H9 (cell line): ENCODE data around the gene LRCOL1. TPM values are rescaled to one million over a fixed set of nuclear protein-coding genes. Genes with fewer than 3 reads are reported as not detected.

Experiments used
- DNase-seq: peaks from one replicate; pipeline ENCODE4 v3.0.0-alpha.2; 2017
- H2AFZ ChIP-seq: one replicate; pipeline ENCODE4 v1.6.1; 2013; ENCODE audit warnings: mild to moderate bottlenecking, low read length, control low read depth, moderate library complexity
- H2AK5ac ChIP-seq: 2 replicates; pipeline ENCODE4 v1.6.1; 2013; ENCODE audit warnings: low read length, control low read depth, mixed read lengths; ENCODE audit not compliant: insufficient read length
- H2BK120ac ChIP-seq: one replicate; pipeline ENCODE4 v1.6.1; 2013; ENCODE audit warnings: low read depth, mild to moderate bottlenecking, low read length, control low read depth, inconsistent platforms; ENCODE audit not compliant: poor library complexity, severe bottlenecking
- H2BK12ac ChIP-seq: 2 replicates; pipeline ENCODE4 v1.6.1; 2013; ENCODE audit warnings: low read length, control low read depth, mixed read lengths, low read depth; ENCODE audit not compliant: insufficient read length
- H2BK15ac ChIP-seq: 2 replicates; pipeline ENCODE4 v1.6.1; 2013; ENCODE audit warnings: low read depth, low read length, control low read depth
- H2BK20ac ChIP-seq: one replicate; pipeline ENCODE4 v1.6.1; 2013; ENCODE audit warnings: low read depth, mild to moderate bottlenecking, low read length, control low read depth, inconsistent platforms; ENCODE audit not compliant: poor library complexity, severe bottlenecking
- H2BK5ac ChIP-seq: 2 replicates; pipeline ENCODE4 v1.6.1; 2013; ENCODE audit warnings: low read length, control low read depth, mixed read lengths; ENCODE audit not compliant: insufficient read length
- H3K14ac ChIP-seq: 2 replicates; pipeline ENCODE4 v1.6.1; 2013; ENCODE audit warnings: low read length, control low read depth; ENCODE audit not compliant: insufficient read depth
- H3K18ac ChIP-seq: 2 replicates; pipeline ENCODE4 v1.6.1; 2013; ENCODE audit warnings: low read depth, mild to moderate bottlenecking, mixed read lengths, low read length, control low read depth; ENCODE audit not compliant: insufficient read length
- H3K23ac ChIP-seq: 2 replicates; pipeline ENCODE4 v1.6.1; 2013; ENCODE audit warnings: low read length, control low read depth, mixed read lengths, low read depth; ENCODE audit not compliant: insufficient read length
- H3K23me2 ChIP-seq: 2 replicates; pipeline ENCODE4 v1.6.1; 2013; ENCODE audit warnings: low read depth, mild to moderate bottlenecking, mixed read lengths, low read length, control low read depth; ENCODE audit not compliant: insufficient read length, poor library complexity, severe bottlenecking
- H3K27ac ChIP-seq: 2 replicates; pipeline ENCODE4 v1.5.1; 2013; ENCODE audit warnings: low read length, control low read depth, mixed read lengths, low read depth; ENCODE audit not compliant: insufficient read length
- H3K27me3 ChIP-seq: 2 replicates; pipeline ENCODE4 v1.6.1; 2013; ENCODE audit warnings: low read length, control low read depth, inconsistent platforms; ENCODE audit not compliant: insufficient read depth
- H3K4ac ChIP-seq: 2 replicates; pipeline ENCODE4 v1.6.1; 2013; ENCODE audit warnings: low read depth, mild to moderate bottlenecking, control low read depth, inconsistent platforms, low read length, moderate library complexity
- H3K4me1 ChIP-seq: 2 replicates; pipeline ENCODE4 v1.6.1; 2013; ENCODE audit warnings: low read length, control low read depth, inconsistent platforms; ENCODE audit not compliant: insufficient read depth
- H3K4me2 ChIP-seq: 2 replicates; pipeline ENCODE4 v1.6.1; 2013; ENCODE audit warnings: low read length, control low read depth, mixed read lengths; ENCODE audit not compliant: insufficient read length, insufficient read depth
- H3K56ac ChIP-seq: 2 replicates; pipeline ENCODE4 v1.6.1; 2013; ENCODE audit warnings: low read depth, mild to moderate bottlenecking, mixed read lengths, low read length, control low read depth; ENCODE audit not compliant: insufficient read length
- H3K79me1 ChIP-seq: 2 replicates; pipeline ENCODE4 v1.6.1; 2013; ENCODE audit warnings: low read depth, mild to moderate bottlenecking, moderate library complexity, low read length, control low read depth, inconsistent platforms; ENCODE audit not compliant: insufficient read depth, poor library complexity, severe bottlenecking
- H3K79me2 ChIP-seq: 2 replicates; pipeline ENCODE4 v1.6.1; 2013; ENCODE audit warnings: low read length, control low read depth, inconsistent platforms; ENCODE audit not compliant: insufficient read depth
- H3K9ac ChIP-seq: 2 replicates; pipeline ENCODE4 v1.6.1; 2013; ENCODE audit warnings: low read length, control low read depth, mixed read lengths; ENCODE audit not compliant: insufficient read length; ENCODE audit errors: extremely low read depth
- H3K9me3 ChIP-seq: one replicate; pipeline ENCODE4 v1.6.1; 2013; ENCODE audit warnings: low read depth, low read length, inconsistent platforms; ENCODE audit not compliant: control insufficient read depth
- H3T11ph ChIP-seq: one replicate; pipeline ENCODE4 v1.6.1; 2013; ENCODE audit warnings: mild to moderate bottlenecking, low read length, control low read depth, inconsistent platforms
- H4K20me1 ChIP-seq: one replicate; pipeline ENCODE4 v1.6.1; 2013; ENCODE audit not compliant: control insufficient read depth, insufficient read length, insufficient read depth
- H4K5ac ChIP-seq: 2 replicates; pipeline ENCODE4 v1.6.1; 2013; ENCODE audit warnings: low read depth, mild to moderate bottlenecking, mixed read lengths, low read length, control low read depth; ENCODE audit not compliant: insufficient read length
- H4K8ac ChIP-seq: replicated peaks from 2 replicates; pipeline ENCODE4 v1.6.1; 2013; ENCODE audit warnings: low read length, control low read depth, mixed read lengths, low read depth; ENCODE audit not compliant: insufficient read length
- H4K91ac ChIP-seq: 2 replicates; pipeline ENCODE4 v1.6.1; 2013; ENCODE audit warnings: low read depth, mild to moderate bottlenecking, moderate library complexity, mixed read lengths, low read length, control low read depth; ENCODE audit not compliant: insufficient read length
- H3K27ac Mint-ChIP-seq, 3 experiments: 2 replicates in 2 of 3; 3 replicates in 1 of 3; pipeline ENCODE4 v1.8.0; 2020 to 2021; ENCODE audit warnings: mixed read lengths in 3 of 3, mild to moderate bottlenecking in 1 of 3, moderate library complexity in 1 of 3
- H3K27me3 Mint-ChIP-seq: 2 replicates; pipeline ENCODE4 v1.8.0; 2021; ENCODE audit warnings: low read depth, mild to moderate bottlenecking, moderate library complexity, mixed read lengths
- H3K36me3 Mint-ChIP-seq, 3 experiments: 2 replicates in 2 of 3; 3 replicates in 1 of 3; pipeline ENCODE4 v1.8.0; 2020 to 2021; ENCODE audit warnings: low read depth in 3 of 3, mixed read lengths in 3 of 3; ENCODE audit not compliant: insufficient read depth in 1 of 3
- H3K4me1 Mint-ChIP-seq, 2 experiments: 2 replicates each; pipeline ENCODE4 v1.8.0; 2020; ENCODE audit warnings: mixed read lengths in 2 of 2
- H3K4me3 Mint-ChIP-seq, 2 experiments: 2 replicates in 1 of 2; 3 replicates in 1 of 2; pipeline ENCODE4 v1.8.0; 2020 to 2021; ENCODE audit warnings: mild to moderate bottlenecking in 2 of 2, mixed read lengths in 2 of 2, moderate library complexity in 1 of 2
- H3K9me3 Mint-ChIP-seq, 2 experiments: 2 replicates in 1 of 2; 3 replicates in 1 of 2; pipeline ENCODE4 v1.8.0; 2020; ENCODE audit warnings: mild to moderate bottlenecking in 2 of 2, mixed read lengths in 2 of 2, moderate library complexity in 1 of 2
- CTCF ChIP-seq: fragments of 200-600 bp; sonication (generic); conservative IDR thresholded peaks from 3 replicates; pipeline ENCODE4 v1.8.0; 2021; ENCODE audit warnings: antibody characterized with exemption, mild to moderate bottlenecking
- WGBS: extraction: QIAGEN DNeasy Blood & Tissue Kit; methylation state at CpG from one replicate; pipeline ENCODE4 v1.1.7; 2013; ENCODE audit warnings: missing lambda C conversion rate, low lambda C conversion rate, mixed read lengths; ENCODE audit not compliant: insufficient read length; ENCODE audit errors: extremely low coverage; 5-methylcytosine and 5-hydroxymethylcytosine counted together
- total RNA-seq: library from RNA; stranded (reverse); gene quantifications from 2 replicates; pipeline ENCODE4 v1.2.1, GENCODE V29; 2021

LRCOL1 gene
- total RNA-seq, 1 experiment from 2014 or later: not detected

- Mint-ChIP-seq H3K27me3 (no peaks in the 10 kb centered on the region), H3K9me3 (no peaks in the 10 kb centered on the region), H3K27ac (no peak overlapping the region), H3K4me3 (no peak overlapping the region), H3K4me1 (no peaks in the 10 kb centered on the region), H3K36me3 (peaks cover 13 to 34% (median 21%) of the 10 kb centered on the region in 3 experiments)
- no peaks in the 10 kb centered on the region for H3K4me1 ChIP-seq
- no peaks in the 10 kb centered on the region for H3K79me1 ChIP-seq
- H4K91ac ChIP-seq: no peak overlapping the region
- no peak overlapping the region for H3K23ac ChIP-seq
- no peaks in the 10 kb centered on the region for H4K20me1 ChIP-seq
- H3K18ac ChIP-seq: no peak overlapping the region
- no peak overlapping the region for H2BK120ac ChIP-seq
- no peak overlapping the region for H3T11ph ChIP-seq
- H3K9ac ChIP-seq: no peak overlapping the region
- no CpG with 5 or more reads among the region's 20 CpGs for WGBS
- H2BK12ac ChIP-seq: no peak overlapping the region
- no peaks in the 10 kb centered on the region for H3K79me2 ChIP-seq
- no peak overlapping the region for H3K4me2 ChIP-seq
- DNase-seq: no peak
- H3K27me3 ChIP-seq: no peaks in the 10 kb centered on the region
- no peaks in the 10 kb centered on the region for H3K23me2 ChIP-seq
- H3K27ac ChIP-seq: no peak overlapping the region
- no peak overlapping the region for H4K8ac ChIP-seq
- no peaks in the 10 kb centered on the region for H3K9me3 ChIP-seq
- no peak overlapping the region for H3K4ac ChIP-seq
- no peak overlapping the region for H3K56ac ChIP-seq
- no peak overlapping the region for H3K14ac ChIP-seq
- no peak for TF ChIP-seq CTCF
- no peak overlapping the region for H4K5ac ChIP-seq
- no peak overlapping the region for H2AFZ ChIP-seq
- no peak overlapping the region for H2BK20ac ChIP-seq
- H2AK5ac ChIP-seq: no peak overlapping the region
- H2BK5ac ChIP-seq: no peak overlapping the region
- H2BK15ac ChIP-seq: no peak overlapping the region
These were observed 38.8 kb downstream of the LRCOL1 start for GRCh38 chr12:132571598-132571997.
